ENCODE data around the gene TSHZ2.

- no peak for TF ChIP-seq CTCF (IDR thresholded peaks at IDR 0.05)
- TF ChIP-seq POLR2A (IDR thresholded peaks at IDR 0.05), result no peak
- TF ChIP-seq POLR2AphosphoS5 (IDR thresholded peaks at IDR 0.05), result no peak
- TF ChIP-seq EP300 (IDR thresholded peaks at IDR 0.05), result no peak
Observed at GRCh38 chr20:53179749-53180148, 207.6 kb downstream of the TSHZ2 start.
